ENCODE data around the gene ZSCAN2.

DNA sequence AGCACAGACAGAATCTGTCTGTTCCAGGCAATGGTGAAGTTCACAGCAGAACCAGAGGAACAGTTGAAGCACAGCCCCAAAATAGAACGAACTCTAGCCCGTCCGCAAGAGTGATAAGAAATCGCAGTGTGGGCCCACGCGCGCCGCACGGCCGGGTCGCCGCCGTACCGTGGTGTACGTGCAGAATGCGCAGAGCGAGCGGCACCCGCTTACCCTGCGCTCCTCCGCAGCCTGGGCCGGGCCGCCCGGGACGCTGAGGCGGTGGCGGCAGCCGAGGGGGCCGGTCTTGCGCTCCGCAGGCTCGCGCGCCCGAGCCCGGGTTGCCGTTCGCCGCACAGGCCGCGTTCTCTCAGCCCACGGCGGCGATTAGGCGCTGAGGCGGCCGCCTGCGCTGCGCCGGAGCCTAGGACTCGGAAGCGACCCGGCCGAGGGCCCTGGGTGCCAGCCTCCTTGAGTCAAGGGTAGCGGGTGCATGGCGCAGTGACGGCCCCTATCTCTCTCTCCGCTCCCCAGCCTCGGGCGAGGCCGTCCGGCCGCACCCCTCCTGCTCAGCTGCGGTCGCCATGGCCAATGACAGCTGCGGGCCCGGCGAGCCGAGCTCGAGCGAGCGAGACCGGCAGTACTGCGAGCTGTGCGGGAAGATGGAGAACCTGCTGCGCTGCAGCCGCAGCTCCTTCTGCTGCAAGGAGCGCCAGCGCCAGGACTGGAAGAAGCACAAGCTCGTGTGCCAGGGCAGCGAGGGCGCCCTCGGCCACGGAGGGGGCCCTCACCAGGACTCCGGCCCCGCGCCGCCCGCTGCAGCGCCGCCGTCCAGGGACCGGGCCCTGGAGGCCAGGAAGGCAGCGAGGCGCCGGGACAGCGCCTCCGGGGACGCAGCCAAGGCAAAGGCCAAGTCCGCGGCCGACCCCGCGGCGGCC, 32.8 kb downstream of the ZSCAN2 start:
- TF ChIP-seq, protein P1, sequence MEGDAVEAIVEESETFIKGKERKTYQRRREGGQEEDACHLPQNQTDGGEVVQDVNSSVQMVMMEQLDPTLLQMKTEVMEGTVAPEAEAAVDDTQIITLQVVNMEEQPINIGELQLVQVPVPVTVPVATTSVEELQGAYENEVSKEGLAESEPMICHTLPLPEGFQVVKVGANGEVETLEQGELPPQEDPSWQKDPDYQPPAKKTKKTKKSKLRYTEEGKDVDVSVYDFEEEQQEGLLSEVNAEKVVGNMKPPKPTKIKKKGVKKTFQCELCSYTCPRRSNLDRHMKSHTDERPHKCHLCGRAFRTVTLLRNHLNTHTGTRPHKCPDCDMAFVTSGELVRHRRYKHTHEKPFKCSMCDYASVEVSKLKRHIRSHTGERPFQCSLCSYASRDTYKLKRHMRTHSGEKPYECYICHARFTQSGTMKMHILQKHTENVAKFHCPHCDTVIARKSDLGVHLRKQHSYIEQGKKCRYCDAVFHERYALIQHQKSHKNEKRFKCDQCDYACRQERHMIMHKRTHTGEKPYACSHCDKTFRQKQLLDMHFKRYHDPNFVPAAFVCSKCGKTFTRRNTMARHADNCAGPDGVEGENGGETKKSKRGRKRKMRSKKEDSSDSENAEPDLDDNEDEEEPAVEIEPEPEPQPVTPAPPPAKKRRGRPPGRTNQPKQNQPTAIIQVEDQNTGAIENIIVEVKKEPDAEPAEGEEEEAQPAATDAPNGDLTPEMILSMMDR (conservative IDR thresholded peaks at IDR 0.05; ENCODE audit: low read depth, low read length) = no peak
- TF ChIP-seq RAD21 (IDR thresholded peaks at IDR 0.05; ENCODE audit: low read length) = no peak
- no peak; the same call in 1 of the 2 replicates for TF ChIP-seq POLR2A (IDR thresholded peaks at IDR 0.05; ENCODE audit: low read depth, low read length)
- no peak for TF ChIP-seq CEBPB (IDR thresholded peaks at IDR 0.05; ENCODE audit: low read depth, low read length)
- peak; percentile 34; the same call in 1 of the 2 replicates for TF ChIP-seq MAZ (IDR thresholded peaks at IDR 0.05; ENCODE audit: borderline replicate concordance, low read depth, low read length)
- no peak for TF ChIP-seq RFX5 (IDR thresholded peaks at IDR 0.05; ENCODE audit: low read depth, low read length)
- TF ChIP-seq RCOR1 (IDR thresholded peaks at IDR 0.05; ENCODE audit: insufficient replicate concordance, low read length) = no peak
- TF ChIP-seq MAFK (IDR thresholded peaks at IDR 0.05; ENCODE audit: low read depth, low read length) = no peak
- TF ChIP-seq, protein P2, sequence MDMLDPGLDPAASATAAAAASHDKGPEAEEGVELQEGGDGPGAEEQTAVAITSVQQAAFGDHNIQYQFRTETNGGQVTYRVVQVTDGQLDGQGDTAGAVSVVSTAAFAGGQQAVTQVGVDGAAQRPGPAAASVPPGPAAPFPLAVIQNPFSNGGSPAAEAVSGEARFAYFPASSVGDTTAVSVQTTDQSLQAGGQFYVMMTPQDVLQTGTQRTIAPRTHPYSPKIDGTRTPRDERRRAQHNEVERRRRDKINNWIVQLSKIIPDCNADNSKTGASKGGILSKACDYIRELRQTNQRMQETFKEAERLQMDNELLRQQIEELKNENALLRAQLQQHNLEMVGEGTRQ (IDR thresholded peaks at IDR 0.05; ENCODE audit: low read depth, low read length) = no peak
- TF ChIP-seq BHLHE40 (IDR thresholded peaks at IDR 0.05; ENCODE audit: low read depth, low read length) = no peak

Data from IMR-90 (cell line).